Heart left ventricle (tissue), 16 donors: ENCODE data around the gene ETDA. TPM values are rescaled to one million over a fixed set of nuclear protein-coding genes. Genes with fewer than 3 reads are reported as not detected.

Source experiments
- ATAC-seq, 4 donors: fragments of 200-7000 bp; cut with Tn5 transposase; one replicate each; pipeline ENCODE4 v1.9.1; 2020 to 2022; ENCODE audit warnings: moderate library complexity in 4 of 4, mild to moderate bottlenecking in 3 of 4, moderate number of reproducible peaks in 1 of 4
- DNase-seq, 5 donors: peaks; one replicate each; pipeline ENCODE4 v3.0.0-alpha.2; 2020
- H3K27ac ChIP-seq, 12 donors: fragments of 200-600 bp; sonication (generic) in 4 of 12; one replicate each; pipeline versions ENCODE4 v1.5.0 to v1.8.0; 2016 to 2022; ENCODE audit warnings: mild to moderate bottlenecking in 2 of 12
- H3K27me3 ChIP-seq, 9 donors: fragments of 200-600 bp; sonication (generic) in 2 of 9; one replicate each; pipeline versions ENCODE4 v1.5.1 to v1.8.0; 2016 to 2022; ENCODE audit warnings: mild to moderate bottlenecking in 3 of 9
- H3K36me3 ChIP-seq, 9 donors: fragments of 200-600 bp; sonication (generic) in 2 of 9; one replicate each; pipeline versions ENCODE4 v1.5.0 to v1.8.0; 2018 to 2022; ENCODE audit warnings: mild to moderate bottlenecking in 2 of 9
- H3K4me1 ChIP-seq, 12 donors: fragments of 200-600 bp; sonication (generic) in 4 of 12; one replicate each; pipeline versions ENCODE4 v1.5.0 to v1.8.0; 2016 to 2022; ENCODE audit warnings: mild to moderate bottlenecking in 3 of 12
- H3K4me3 ChIP-seq, 12 donors: fragments of 200-600 bp; sonication (generic) in 4 of 12; one replicate each; pipeline versions ENCODE4 v1.5.0 to v1.8.0; 2017 to 2022; ENCODE audit warnings: mild to moderate bottlenecking in 9 of 12, moderate library complexity in 4 of 12
- H3K9me3 ChIP-seq, 12 donors: fragments of 200-600 bp; sonication (generic) in 4 of 12; one replicate each; pipeline versions ENCODE4 v1.5.0 to v1.8.0; 2016 to 2022; ENCODE audit warnings: mild to moderate bottlenecking in 1 of 12
- CTCF ChIP-seq, 12 donors: fragments of 200-600 bp; sonication (generic) in 4 of 12; IDR thresholded peaks; one replicate each; pipeline versions ENCODE4 v1.5.0 to v1.8.0; 2018 to 2022; ENCODE audit warnings: antibody characterized with exemption in 12 of 12, mild to moderate bottlenecking in 5 of 12
- POLR2A ChIP-seq, 2 donors: fragments of 450-650 bp; IDR thresholded peaks; one replicate each; pipeline ENCODE4 v1.6.1; 2017; ENCODE audit warnings: antibody characterized with exemption in 2 of 2, mild to moderate bottlenecking in 2 of 2, moderate library complexity in 2 of 2
- WGBS, 4 donors: extraction: QIAGEN DNeasy Blood & Tissue Kit in 2 of 4; methylation state at CpG; one replicate each; pipeline versions ENCODE4 v1.1.5 to v1.1.7; 2013 to 2018; 5-methylcytosine and 5-hydroxymethylcytosine counted together
- intact Hi-C, 10 donors: fragments of 100-400 bp; cut with DNase I; formaldehyde crosslinking; loops; one replicate each; pipeline versions ENCODE4 v1.11.1 to v1.14.2; 2022
- polyA plus RNA-seq, 2 donors: library from polyadenylated mRNA; stranded (reverse); fragments of 200-250 nt; gene quantifications; one replicate each; pipeline ENCODE4 v1.2.3, GENCODE V29; 2013
- total RNA-seq, 9 donors: library from RNA; depleted of rRNA in 2 of 9; stranded (reverse); fragments of >200 nt in 2 of 9; fragmentation: NEBNext Ultra II Directional in 3 of 9; extraction: Animal tissue kit (Norgen Biotek cat#: 25700) in 3 of 9; gene quantifications; one replicate each; pipeline versions ENCODE4 v1.1.0 to v1.2.4, GENCODE V29; 2016 to 2023
- donor health status: ischemic (EF 13 %, LVEDD 7.1; RV severe dilation, severe dysfunction).
- donor health status: healthy with polysubstance abuse.
- donor health status: DM: no; HTN: yes; CAD: no.
- donor health status: DM: no; HTN: no; CAD: no.
- donor health status: ischemic (EF 25% LVEDD 6.9; RV normal size, moderate dysfunction).
- donor health status: ischemic (EF 25% LVEDD 5.7; RV mildly dilated, moderate dysfunction).
- donor health status: healthy.
- donor health status: DM: yes; HTN: yes; CAD: no.
- donor health status: ischemic (EF 35%, LVEDD 5.7; RV mildly dilated, moderate dysfunction).
- donor health status: nonischemic (EF 11% LVEDD 7.7; RV severe dilation, severe dysfunction).
- donor health status: DM: yes; HTN: yes; CAD: no.
- donor health status: PGD.
- donor health status: ischemic (EF 29% LVEDD 5.4; RV normal size, mild dysfunction).
- donor health status: nonischemic (EF 23%, LVEDD 6.1; RV moderate dilation, normal function).

ETDA gene
- total and polyA plus RNA-seq, 11 donors = not detected

- 73 to 93% (median 83%) methylated on average over 5 of the region's 5 CpGs for WGBS, 4 donors
- H3K9me3 ChIP-seq = peaks cover 0 to 53% (median 11%) of the 10 kb centered on the region in 12 donors
Observed at GRCh38 chrX:135273162-135273561, 21.3 kb downstream of the ETDA start.

GRCh38 chrX:135275973-135276372 is 24.1 kb downstream of the ETDA start:
- no peaks in the 10 kb centered on the region for H3K27me3 ChIP-seq
- no peak overlapping the region for H3K4me3 ChIP-seq
- H3K4me1 ChIP-seq = no peaks in the 10 kb centered on the region
- DNase-seq (no peak), ATAC-seq (no peak)
- H3K36me3 ChIP-seq = no peaks in the 10 kb centered on the region
- intact Hi-C loops = no loop called here
- no peak overlapping the region for H3K27ac ChIP-seq
- TF ChIP-seq CTCF (IDR thresholded peaks at IDR 0.05) (no peak), POLR2A (IDR thresholded peaks at IDR 0.05) (no peak)
- H3K9me3 ChIP-seq = peaks cover 0 to 62% (median 19%) of the 10 kb centered on the region in 12 donors

More at GRCh38 chrX:135273162-135273561, 21.3 kb downstream of the ETDA start:
- intact Hi-C loops = no loop called here
- no peaks in the 10 kb centered on the region for H3K36me3 ChIP-seq
- DNase-seq = no peak
- ATAC-seq = no peak
- no peaks in the 10 kb centered on the region for H3K4me1 ChIP-seq
- no peak for TF ChIP-seq CTCF (IDR thresholded peaks at IDR 0.05)
- TF ChIP-seq POLR2A (IDR thresholded peaks at IDR 0.05) = no peak
- no peaks in the 10 kb centered on the region for H3K27me3 ChIP-seq
- H3K4me3 ChIP-seq = no peak overlapping the region
- no peak overlapping the region for H3K27ac ChIP-seq

GRCh38 chrX:135287266-135287823 is 35.5 kb downstream of the ETDA start:
- peaks cover 0 to 90% (median 56%) of the 10 kb centered on the region in 12 donors for H3K9me3 ChIP-seq
- H3K4me3 ChIP-seq = no peak overlapping the region
- ATAC-seq = no peak
- H3K27ac ChIP-seq = no peak overlapping the region
- intact Hi-C loops = no loop called here
- H3K4me1 ChIP-seq = no peaks in the 10 kb centered on the region
- no peak for DNase-seq
- no peak for TF ChIP-seq CTCF (IDR thresholded peaks at IDR 0.05)
- TF ChIP-seq POLR2A (IDR thresholded peaks at IDR 0.05) = no peak
- 86 to 100% (median 96%) methylated on average over 2 of the region's 2 CpGs for WGBS, 4 donors
- H3K27me3 ChIP-seq = peaks cover 0 to 3% (median 0%) of the 10 kb centered on the region in 9 donors
- peaks cover 0 to 44% (median 0%) of the 10 kb centered on the region in 9 donors for H3K36me3 ChIP-seq

- DNase-seq (peak; percentile 8 to 72 (median 48)), ATAC-seq (peak in 3 of 4 donors; percentile 73 to 78 (median 75))
- Histone ChIP-seq H3K27me3 (peaks cover 0 to 7% (median 0%) of the 10 kb centered on the region in 9 donors), H3K4me1 (no peaks in the 10 kb centered on the region), H3K27ac (no peak overlapping the region), H3K9me3 (peaks cover 0 to 17% (median 3%) of the 10 kb centered on the region in 12 donors), H3K36me3 (peaks cover 0 to 14% (median 0%) of the 10 kb centered on the region in 9 donors), H3K4me3 (peak overlapping the region in 9 of 12 donors; percentile 10 to 53 (median 33))
- TF ChIP-seq CTCF (IDR thresholded peaks at IDR 0.05) (peak in 4 of 12 donors; percentile 8 to 29 (median 17)), POLR2A (IDR thresholded peaks at IDR 0.05) (no peak)
- 24 to 55% (median 43%) methylated on average over 24 to 26 of the region's 26 CpGs for whole genome bisulfite sequencing, 4 donors
- intact Hi-C loops = loop anchor here in 1 of 10 donors (2.0 kb wide), 1 partner anchor 13 kb away; the partner anchor contains the start of gene ETDC
Observed at GRCh38 chrX:135295238-135295943, 43.5 kb downstream of the ETDA start.
